Tibial artery (tissue), 4 donors: Measurements from ENCODE around the gene PPM1B.

Source experiments
- DNase-seq, 2 donors: peaks; one replicate each; pipeline ENCODE4 v3.0.0-alpha.2; 2019
- H3K27ac ChIP-seq, 2 donors: fragments of 200-600 bp; sonication (generic) in 1 of 2; 1 replicate in 1 of 2; 2 replicates in 1 of 2; pipeline ENCODE4 v1.5.1; 2018 to 2019; ENCODE audit warnings: mild to moderate bottlenecking in 1 of 2
- H3K27me3 ChIP-seq, 2 donors: fragments of 200-600 bp; sonication (generic) in 1 of 2; one replicate each; pipeline versions ENCODE4 v1.5.1 to v1.6.0; 2016 to 2019
- H3K36me3 ChIP-seq, 3 donors: fragments of 200-600 bp; sonication (generic) in 2 of 3; one replicate each; pipeline ENCODE4 v1.5.1; 2016 to 2019; ENCODE audit warnings: mild to moderate bottlenecking in 2 of 3
- H3K4me1 ChIP-seq, 4 donors: fragments of 200-600 bp; sonication (generic) in 2 of 4; 1 replicate in 3 of 4; 2 replicates in 1 of 4; pipeline ENCODE4 v1.5.1; 2016 to 2019
- H3K4me3 ChIP-seq, 2 donors: fragments of 200-600 bp; sonication (generic) in 1 of 2; 1 replicate in 1 of 2; 2 replicates in 1 of 2; pipeline ENCODE4 v1.5.1; 2018 to 2019; ENCODE audit warnings: mild to moderate bottlenecking in 2 of 2
- H3K9me3 ChIP-seq, 3 donors: fragments of 200-600 bp; sonication (generic) in 1 of 3; one replicate each; pipeline ENCODE4 v1.5.1; 2016 to 2019
- CTCF ChIP-seq, 2 experiments: fragments of 200-600 bp in 1 of 2; fragments of 450-650 bp in 1 of 2; IDR thresholded peaks; one replicate each; pipeline ENCODE4 v1.5.1; 2017 to 2019; ENCODE audit warnings: antibody characterized with exemption in 2 of 2, mild to moderate bottlenecking in 1 of 2, moderate library complexity in 1 of 2
- intact Hi-C: fragments of 100-400 bp; cut with DNase I; formaldehyde crosslinking; loops from one replicate; pipeline ENCODE4 v1.15.0; 2023; ENCODE audit warnings: low total_unique reads

Gene PPM1B

GRCh38 chr2:44135771-44136170, 32.9 kb upstream of the PPM1B start:
- Histone ChIP-seq H3K27me3 (no peaks in the 10 kb centered on the region), H3K27ac (peak overlapping the region; percentile 71 to 73), H3K4me1 (peaks cover 0 to 30% (median 21%) of the 10 kb centered on the region in 4 donors), H3K9me3 (no peaks in the 10 kb centered on the region), H3K36me3 (no peaks in the 10 kb centered on the region), H3K4me3 (no peak overlapping the region)
- TF ChIP-seq CTCF (IDR thresholded peaks at IDR 0.05): no peak
- intact Hi-C loops: no loop called here
- DNase-seq: peak in 1 of 2 donors; percentile 69

DNA sequence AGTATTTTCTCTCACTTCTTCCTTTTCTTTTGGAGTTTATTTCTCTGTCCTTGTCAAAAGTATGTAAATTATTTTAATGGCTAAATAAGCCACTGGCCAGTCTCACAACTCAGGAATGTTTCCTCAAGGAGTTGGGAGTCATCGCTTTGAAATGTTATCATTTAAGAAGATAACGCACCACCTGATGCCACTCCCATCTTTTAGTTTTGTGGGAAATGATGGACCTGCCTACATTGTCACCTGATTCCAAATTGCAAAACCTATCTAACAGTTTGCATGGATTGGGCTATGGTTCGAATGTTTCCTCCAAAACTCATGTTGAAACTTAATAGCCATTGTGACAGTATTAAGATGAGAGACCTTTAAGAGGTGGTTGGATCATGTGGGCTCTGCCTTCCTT, 32.4 kb upstream of the PPM1B start:
- Histone ChIP-seq H3K4me1 (peaks cover 0 to 25% (median 16%) of the 10 kb centered on the region in 4 donors), H3K9me3 (no peaks in the 10 kb centered on the region), H3K4me3 (no peak overlapping the region), H3K36me3 (no peaks in the 10 kb centered on the region), H3K27me3 (no peaks in the 10 kb centered on the region), H3K27ac (peak overlapping the region; percentile 71 to 73)
- TF ChIP-seq CTCF (IDR thresholded peaks at IDR 0.05): no peak
- DNase-seq: no peak
- intact Hi-C loops: no loop called here

- no peak for TF ChIP-seq CTCF (IDR thresholded peaks at IDR 0.05)
- intact Hi-C loops: no loop called here
- Histone ChIP-seq H3K36me3 (no peaks in the 10 kb centered on the region), H3K27me3 (no peaks in the 10 kb centered on the region), H3K4me1 (peaks cover 0 to 25% (median 16%) of the 10 kb centered on the region in 4 donors), H3K27ac (peak overlapping the region; percentile 71 to 73), H3K9me3 (no peaks in the 10 kb centered on the region), H3K4me3 (no peak overlapping the region)
- no peak for DNase-seq
These were observed 31.6 kb upstream of the PPM1B start for GRCh38 chr2:44137048-44137447.

DNA sequence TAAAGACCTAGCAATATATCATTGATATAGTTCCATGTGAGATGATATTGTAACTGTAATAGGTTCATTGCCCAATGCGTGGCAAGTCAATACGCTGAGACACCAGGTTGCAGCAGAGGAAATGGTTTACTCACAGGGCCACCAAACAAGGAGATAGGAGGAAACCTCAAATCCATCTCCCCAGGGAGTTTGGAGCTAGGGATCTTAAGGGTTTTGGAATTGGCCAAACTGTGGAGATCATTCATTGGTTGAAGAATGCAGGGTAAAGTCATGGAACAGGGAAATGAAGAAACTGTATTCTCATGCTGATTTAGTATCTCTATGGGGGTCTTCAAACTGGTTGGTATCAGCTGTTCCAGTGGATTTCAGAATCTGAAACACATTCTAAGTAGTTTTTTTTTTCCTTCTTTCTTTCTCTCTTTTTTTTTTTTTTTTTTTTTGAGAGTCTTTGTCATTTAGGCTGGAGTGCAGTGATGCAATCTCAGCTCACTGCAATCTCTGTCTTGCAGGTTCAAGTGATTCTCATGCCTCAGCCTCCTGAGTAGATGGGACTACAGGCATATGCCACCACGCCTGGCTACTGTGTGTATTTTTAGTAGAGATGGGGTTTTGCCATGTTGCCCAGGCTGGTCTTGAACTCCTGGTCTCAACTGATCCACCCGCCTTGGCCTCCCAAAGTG, 30.7 kb upstream of the PPM1B start:
- Histone ChIP-seq H3K9me3 (no peaks in the 10 kb centered on the region), H3K4me3 (no peak overlapping the region), H3K4me1 (peaks cover 0 to 25% (median 16%) of the 10 kb centered on the region in 4 donors), H3K36me3 (no peaks in the 10 kb centered on the region), H3K27ac (no peak overlapping the region), H3K27me3 (no peaks in the 10 kb centered on the region)
- no peak for DNase-seq
- intact Hi-C loops: no loop called here
- TF ChIP-seq CTCF (IDR thresholded peaks at IDR 0.05): no peak

GRCh38 chr2:44139741-44140140, 28.9 kb upstream of the PPM1B start:
- no peak for DNase-seq
- Histone ChIP-seq H3K4me3 (no peak overlapping the region), H3K36me3 (no peaks in the 10 kb centered on the region), H3K27me3 (no peaks in the 10 kb centered on the region), H3K27ac (no peak overlapping the region), H3K9me3 (no peaks in the 10 kb centered on the region), H3K4me1 (peaks cover 0 to 35% (median 18%) of the 10 kb centered on the region in 4 donors)
- intact Hi-C loops: no loop called here
- TF ChIP-seq CTCF (IDR thresholded peaks at IDR 0.05): no peak
